Testis (tissue), 3 donors: ENCODE data around the gene ZNRF2. TPM values are rescaled to one million over a fixed set of nuclear protein-coding genes. Genes with fewer than 3 reads are reported as not detected.

Experiments used
- DNase-seq: peaks from one replicate; pipeline ENCODE4 v3.0.0-alpha.2; 2019
- H3K27ac ChIP-seq, 2 donors: fragments of 200-600 bp; sonication (generic); one replicate each; pipeline ENCODE4 v1.5.1; 2019
- H3K27me3 ChIP-seq: fragments of 200-600 bp; sonication (generic); one replicate; pipeline ENCODE4 v1.5.1; 2019
- H3K36me3 ChIP-seq: fragments of 200-600 bp; sonication (generic); one replicate; pipeline ENCODE4 v1.5.1; 2017; ENCODE audit warnings: low read depth; ENCODE audit errors: missing control alignments
- H3K4me1 ChIP-seq: fragments of 200-600 bp; sonication (generic); one replicate; pipeline ENCODE4 v1.5.1; 2019
- H3K4me3 ChIP-seq, 2 donors: fragments of 200-600 bp; sonication (generic); one replicate each; pipeline ENCODE4 v1.5.1; 2017 to 2019
- H3K9me3 ChIP-seq: fragments of 200-600 bp; sonication (generic); one replicate; pipeline ENCODE4 v1.5.1; 2017
- CTCF ChIP-seq, 3 experiments: fragments of 450-650 bp in 2 of 3; fragments of 200-600 bp in 1 of 3; sonication (generic) in 1 of 3; IDR thresholded peaks; one replicate each; pipeline ENCODE4 v1.5.1; 2016 to 2019; ENCODE audit warnings: antibody characterized with exemption in 3 of 3, mild to moderate bottlenecking in 2 of 3, moderate library complexity in 1 of 3
- POLR2A ChIP-seq: fragments of 450-650 bp; IDR thresholded peaks from one replicate; pipeline ENCODE4 v1.6.1; 2017; ENCODE audit warnings: antibody characterized with exemption, mild to moderate bottlenecking, moderate library complexity
- whole genome bisulfite sequencing, 2 donors: methylation state at CpG; one replicate each; pipeline ENCODE4 v1.1.5; 2018; 5-methylcytosine and 5-hydroxymethylcytosine counted together
- intact Hi-C: fragments of 100-400 bp; cut with DNase I; formaldehyde crosslinking; loops from one replicate; pipeline ENCODE4 v1.15.1; 2023; ENCODE audit warnings: low total_unique reads
- polyA plus RNA-seq: library from polyadenylated mRNA; stranded (reverse); fragments of 350-450 nt; fragmentation: Illumina TruSeq; extraction: RNeasy Lipid Tissue Mini Kit (QIAGEN cat#74804); gene quantifications from one replicate; pipeline ENCODE4 v1.2.3, GENCODE V29; 2014; ENCODE audit warnings: low read depth, low replicate concordance; ENCODE audit not compliant: insufficient read depth
- total RNA-seq, 2 donors: library from RNA; depleted of rRNA; stranded (reverse); fragments of >200 nt; gene quantifications; one replicate each; pipeline ENCODE4 v1.2.3, GENCODE V29; 2016

The ZNRF2 gene
- total and polyA plus RNA-seq, 3 donors from 2014 or later: 38.4 to 65.0 (median 53.0) TPM

- H3K9me3 ChIP-seq: no peaks in the 10 kb centered on the region
- intact Hi-C loops: no loop called here
- 74 to 77% methylated on average over 3 of the region's 3 CpGs for WGBS, 2 donors
- no peaks in the 10 kb centered on the region for H3K4me1 ChIP-seq
- no peak for DNase-seq
- H3K27ac ChIP-seq: no peak overlapping the region
- H3K27me3 ChIP-seq: no peaks in the 10 kb centered on the region
- no peak for TF ChIP-seq CTCF (IDR thresholded peaks at IDR 0.05)
- TF ChIP-seq POLR2A: no peak
- H3K4me3 ChIP-seq: no peak overlapping the region
- H3K36me3 ChIP-seq: no peaks in the 10 kb centered on the region
Measured at GRCh38 chr7:30312178-30312577, 27.8 kb downstream of the ZNRF2 start.

- DNase-seq: no peak
- H3K9me3 ChIP-seq: no peaks in the 10 kb centered on the region
- no peak for TF ChIP-seq POLR2A
- H3K27ac ChIP-seq: no peak overlapping the region
- intact Hi-C loops: no loop called here
- H3K36me3 ChIP-seq: no peaks in the 10 kb centered on the region
- H3K4me1 ChIP-seq: no peaks in the 10 kb centered on the region
- no peaks in the 10 kb centered on the region for H3K27me3 ChIP-seq
- H3K4me3 ChIP-seq: no peak overlapping the region
- 92 to 93% methylated on average over 3 of the region's 3 CpGs for WGBS, 2 donors
Measured at GRCh38 chr7:30313348-30313747, 29.0 kb downstream of the ZNRF2 start.

- H3K4me1 ChIP-seq: no peaks in the 10 kb centered on the region
- H3K27ac ChIP-seq: no peak overlapping the region
- no peaks in the 10 kb centered on the region for H3K9me3 ChIP-seq
- no peak for TF ChIP-seq POLR2A
- TF ChIP-seq CTCF (IDR thresholded peaks at IDR 0.05): no peak
- no peaks in the 10 kb centered on the region for H3K36me3 ChIP-seq
- no peak for DNase-seq
- no peaks in the 10 kb centered on the region for H3K27me3 ChIP-seq
- no peak overlapping the region for H3K4me3 ChIP-seq
- intact Hi-C loops: no loop called here
- WGBS, 2 donors: 79 to 80% methylated on average over 5 of the region's 5 CpGs
Measured at GRCh38 chr7:30313793-30314192, 29.4 kb downstream of the ZNRF2 start.

- no peaks in the 10 kb centered on the region for H3K27me3 ChIP-seq
- no peak overlapping the region for H3K27ac ChIP-seq
- WGBS, 2 donors: 91 to 94% methylated on average over 3 of the region's 3 CpGs
- H3K36me3 ChIP-seq: no peaks in the 10 kb centered on the region
- no peak for DNase-seq
- no peak overlapping the region for H3K4me3 ChIP-seq
- intact Hi-C loops: no loop called here
- H3K4me1 ChIP-seq: no peaks in the 10 kb centered on the region
- no peaks in the 10 kb centered on the region for H3K9me3 ChIP-seq
- TF ChIP-seq POLR2A (no peak), CTCF (IDR thresholded peaks at IDR 0.05) (no peak)
Measured at GRCh38 chr7:30315589-30315988, 31.2 kb downstream of the ZNRF2 start.

GRCh38 chr7:30320392-30320791 is 36.0 kb downstream of the ZNRF2 start:
- Histone ChIP-seq H3K4me1 (no peaks in the 10 kb centered on the region), H3K36me3 (no peaks in the 10 kb centered on the region), H3K9me3 (no peaks in the 10 kb centered on the region), H3K27ac (no peak overlapping the region), H3K27me3 (no peaks in the 10 kb centered on the region), H3K4me3 (no peak overlapping the region)
- 89 to 97% methylated on average over 3 of the region's 3 CpGs for WGBS, 2 donors
- TF ChIP-seq POLR2A: no peak
- no peak for TF ChIP-seq CTCF (IDR thresholded peaks at IDR 0.05)
- intact Hi-C loops: no loop called here
- no peak for DNase-seq
